GM19239 (cell line): ENCODE data around the gene PRLR.

Experiments
- DNase-seq: peaks from one replicate; pipeline ENCODE4 v3.0.0; 2011; ENCODE audit warnings: low spot score; ENCODE audit not compliant: insufficient read length
- FAIRE-seq: peaks from 2 replicates; lab custom pipeline; 2011; peaks lifted over from hg19 to GRCh38; lab: Jason Lieb, UNC

Gene PRLR

GRCh38 chr5:35016174-35017051 is 213.9 kb downstream of the PRLR start:
- FAIRE-seq (peak; percentile 11), DNase-seq (peak; percentile 5)

- DNase-seq (no peak), FAIRE-seq (no peak)
Observed at GRCh38 chr5:35015063-35015462, 215.2 kb downstream of the PRLR start.

- no peak for FAIRE-seq
- DNase-seq = no peak
Observed at GRCh38 chr5:35012796-35013195, 217.5 kb downstream of the PRLR start.

GRCh38 chr5:35012365-35012764 is 217.9 kb downstream of the PRLR start:
- DNase-seq (no peak), FAIRE-seq (no peak)

- FAIRE-seq = no peak
Observed at GRCh38 chr5:35010676-35011075, 219.6 kb downstream of the PRLR start.

GRCh38 chr5:35009657-35010056 is 220.6 kb downstream of the PRLR start:
- FAIRE-seq (no peak), DNase-seq (no peak)

More at GRCh38 chr5:35010676-35011075, 219.6 kb downstream of the PRLR start:
- no peak for DNase-seq

GRCh38 chr5:35009019-35009418 is 221.3 kb downstream of the PRLR start:
- DNase-seq (no peak), FAIRE-seq (no peak)

- FAIRE-seq (no peak), DNase-seq (no peak)
Observed at GRCh38 chr5:35004771-35005170, 225.5 kb downstream of the PRLR start.

- FAIRE-seq (no peak), DNase-seq (no peak)
Observed at GRCh38 chr5:35004200-35004599, 226.1 kb downstream of the PRLR start.

GRCh38 chr5:35003018-35003957 is 227.0 kb downstream of the PRLR start:
- FAIRE-seq = peak; percentile 84
- DNase-seq = peak; percentile 55

- DNase-seq (no peak), FAIRE-seq (no peak)
Observed at GRCh38 chr5:35002459-35002858, 227.8 kb downstream of the PRLR start.

GRCh38 chr5:35001842-35002241 is 228.4 kb downstream of the PRLR start:
- FAIRE-seq = no peak
- no peak for DNase-seq
